Left lobe of liver (tissue), 2 donors: ENCODE data around the gene SYDE1. TPM values are rescaled to one million over a fixed set of nuclear protein-coding genes. Genes with fewer than 3 reads are reported as not detected.

ENCODE experiments used
- ATAC-seq: fragments of 200-7000 bp; cut with Tn5 transposase; one replicate; pipeline ENCODE4 v1.9.1; 2020; ENCODE audit warnings: mild to moderate bottlenecking, moderate library complexity
- DNase-seq: peaks from one replicate; pipeline ENCODE4 v3.0.0-alpha.2; 2020; ENCODE audit warnings: low spot score
- total RNA-seq: library from RNA; stranded (reverse); gene quantifications from one replicate; pipeline ENCODE4 v1.2.1, GENCODE V29; 2021
- donor health status: DM: no; HTN: no; CAD: no; lungs with moderate emphysema.
- donor health status: DM: no; HTN: yes; CAD: no.

SYDE1 gene
- total RNA-seq, 1 donor from 2014 or later = 3.4 TPM

GRCh38 chr19:15161028-15161984 is 54.1 kb downstream of the SYDE1 start:
- ATAC-seq = peak; percentile 81
- no peak for DNase-seq

Other genes starting within 250 kb of the SYDE1 start
- gene OR7A17, start 221.3 kb upstream of the SYDE1 start, total RNA-seq = not detected
- not detected for gene OR7C2, start 165.9 kb upstream of the SYDE1 start, total RNA-seq
- gene SLC1A6, start 127.5 kb upstream of the SYDE1 start, total RNA-seq = not detected
- not detected for gene CASP14, start 57.9 kb upstream of the SYDE1 start, total RNA-seq
- gene OR1I1, start 25.2 kb upstream of the SYDE1 start, total RNA-seq = not detected
- gene NOTCH3, start 93.6 kb downstream of the SYDE1 start, total RNA-seq = 4.6 TPM
- gene EPHX3, start 125.0 kb downstream of the SYDE1 start, total RNA-seq = 0.15 TPM
- 46.1 TPM for gene BRD4, start 225.1 kb downstream of the SYDE1 start, total RNA-seq